Measurements from ENCODE around the gene ZNF80.

DNA sequence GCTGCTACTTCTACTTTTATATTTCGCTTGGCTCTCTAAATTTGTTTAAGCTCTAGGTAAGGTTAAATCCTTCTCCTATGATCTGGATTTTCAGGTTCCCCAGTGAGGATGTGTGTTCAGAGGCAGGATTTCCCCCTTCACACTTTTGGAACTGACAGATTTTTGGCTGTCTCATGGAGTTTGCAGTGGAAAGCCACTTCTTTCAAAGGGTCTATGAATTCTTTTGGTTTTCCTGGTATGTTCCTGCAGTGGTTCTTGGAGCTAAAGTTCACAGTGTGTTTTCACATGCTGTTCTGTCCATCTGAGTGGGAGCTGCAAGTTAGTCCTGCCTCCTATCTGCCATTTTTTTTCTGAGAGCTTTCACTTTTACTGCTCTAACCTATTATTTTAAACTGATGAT lies 34.9 kb upstream of the ZNF80 start:
- TF ChIP-seq, protein P1, sequence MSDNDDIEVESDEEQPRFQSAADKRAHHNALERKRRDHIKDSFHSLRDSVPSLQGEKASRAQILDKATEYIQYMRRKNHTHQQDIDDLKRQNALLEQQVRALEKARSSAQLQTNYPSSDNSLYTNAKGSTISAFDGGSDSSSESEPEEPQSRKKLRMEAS (IDR thresholded peaks at IDR 0.05), result no peak
- no peak for TF ChIP-seq PHF8 (IDR thresholded peaks at IDR 0.05; ENCODE audit: borderline replicate concordance, low read depth)
- TF ChIP-seq RFX5 (IDR thresholded peaks at IDR 0.05), result no peak
- TF ChIP-seq POLR2A (IDR thresholded peaks at IDR 0.05; ENCODE audit: low read length), result no peak
- no peak for TF ChIP-seq SMC3 (IDR thresholded peaks at IDR 0.05)
- no peak for TF ChIP-seq RCOR1 (IDR thresholded peaks at IDR 0.05; ENCODE audit: low read depth, low read length)
- TF ChIP-seq, protein P2, sequence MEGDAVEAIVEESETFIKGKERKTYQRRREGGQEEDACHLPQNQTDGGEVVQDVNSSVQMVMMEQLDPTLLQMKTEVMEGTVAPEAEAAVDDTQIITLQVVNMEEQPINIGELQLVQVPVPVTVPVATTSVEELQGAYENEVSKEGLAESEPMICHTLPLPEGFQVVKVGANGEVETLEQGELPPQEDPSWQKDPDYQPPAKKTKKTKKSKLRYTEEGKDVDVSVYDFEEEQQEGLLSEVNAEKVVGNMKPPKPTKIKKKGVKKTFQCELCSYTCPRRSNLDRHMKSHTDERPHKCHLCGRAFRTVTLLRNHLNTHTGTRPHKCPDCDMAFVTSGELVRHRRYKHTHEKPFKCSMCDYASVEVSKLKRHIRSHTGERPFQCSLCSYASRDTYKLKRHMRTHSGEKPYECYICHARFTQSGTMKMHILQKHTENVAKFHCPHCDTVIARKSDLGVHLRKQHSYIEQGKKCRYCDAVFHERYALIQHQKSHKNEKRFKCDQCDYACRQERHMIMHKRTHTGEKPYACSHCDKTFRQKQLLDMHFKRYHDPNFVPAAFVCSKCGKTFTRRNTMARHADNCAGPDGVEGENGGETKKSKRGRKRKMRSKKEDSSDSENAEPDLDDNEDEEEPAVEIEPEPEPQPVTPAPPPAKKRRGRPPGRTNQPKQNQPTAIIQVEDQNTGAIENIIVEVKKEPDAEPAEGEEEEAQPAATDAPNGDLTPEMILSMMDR (IDR thresholded peaks at IDR 0.05), result no peak
- TF ChIP-seq CEBPB (IDR thresholded peaks at IDR 0.05), result no peak
- TF ChIP-seq RNF2 (IDR thresholded peaks at IDR 0.05; ENCODE audit: borderline replicate concordance, low read depth), result no peak
- TF ChIP-seq, protein P3, sequence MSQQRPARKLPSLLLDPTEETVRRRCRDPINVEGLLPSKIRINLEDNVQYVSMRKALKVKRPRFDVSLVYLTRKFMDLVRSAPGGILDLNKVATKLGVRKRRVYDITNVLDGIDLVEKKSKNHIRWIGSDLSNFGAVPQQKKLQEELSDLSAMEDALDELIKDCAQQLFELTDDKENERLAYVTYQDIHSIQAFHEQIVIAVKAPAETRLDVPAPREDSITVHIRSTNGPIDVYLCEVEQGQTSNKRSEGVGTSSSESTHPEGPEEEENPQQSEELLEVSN (IDR thresholded peaks at IDR 0.05; ENCODE audit: borderline replicate concordance, low read depth), result no peak
